HG03342 (cell line): Measurements from ENCODE around the gene PDZD2.
A peak's percentile ranks its signal among the peaks of the same experiment; 100 is the strongest.
"Not testable (repeated sequence)": the region's sequence is repeated elsewhere in the genome, so short reads cannot be mapped to it uniquely, and the experiment has no call there.

ENCODE experiments used
- ATAC-seq: cut with Tn5 transposase; IDR thresholded peaks from one replicate; pipeline ENCODE4 v1.9.1; 2021; ENCODE audit warnings: mild to moderate bottlenecking, moderate library complexity; ENCODE audit not compliant: unreplicated experiment

Gene PDZD2

GRCh38 chr5:31995714-31996113 lies 356.8 kb downstream of the PDZD2 start:
- ATAC-seq: no peak

GRCh38 chr5:31996909-31997308 lies 358.0 kb downstream of the PDZD2 start:
- ATAC-seq: no peak

- ATAC-seq: no peak
Measured at GRCh38 chr5:31999470-31999869, 360.5 kb downstream of the PDZD2 start.

- no peak for ATAC-seq
Measured at GRCh38 chr5:32000731-32001130, 361.8 kb downstream of the PDZD2 start.

- no peak for ATAC-seq
Measured at GRCh38 chr5:32001284-32001683, 362.4 kb downstream of the PDZD2 start.

GRCh38 chr5:32001707-32002106 lies 362.8 kb downstream of the PDZD2 start:
- no peak for ATAC-seq

- no peak for ATAC-seq
Measured at GRCh38 chr5:32002755-32003154, 363.8 kb downstream of the PDZD2 start.

GRCh38 chr5:32003981-32004380 lies 365.1 kb downstream of the PDZD2 start:
- no peak for ATAC-seq

GRCh38 chr5:32004404-32004803 lies 365.5 kb downstream of the PDZD2 start:
- peak; percentile 83 for ATAC-seq

- no peak for ATAC-seq
Measured at GRCh38 chr5:32008746-32009145, 369.8 kb downstream of the PDZD2 start.

- ATAC-seq: no peak
Measured at GRCh38 chr5:32013658-32014057, 374.7 kb downstream of the PDZD2 start.

GRCh38 chr5:32014096-32014745 lies 375.3 kb downstream of the PDZD2 start:
- peak; percentile 41 for ATAC-seq

GRCh38 chr5:32015262-32015661 lies 376.3 kb downstream of the PDZD2 start:
- not testable (repeated sequence) for ATAC-seq

GRCh38 chr5:32017692-32018367 lies 378.9 kb downstream of the PDZD2 start:
- no peak for ATAC-seq

GRCh38 chr5:32018476-32019436 lies 379.8 kb downstream of the PDZD2 start:
- ATAC-seq: no peak

- peak; percentile 95 for ATAC-seq
Measured at GRCh38 chr5:32020271-32020670, 381.3 kb downstream of the PDZD2 start.

GRCh38 chr5:32020946-32021345 lies 382.0 kb downstream of the PDZD2 start:
- no peak for ATAC-seq

- no peak for ATAC-seq
Measured at GRCh38 chr5:32021771-32022170, 382.8 kb downstream of the PDZD2 start.

GRCh38 chr5:32022638-32023037 lies 383.7 kb downstream of the PDZD2 start:
- no peak for ATAC-seq

- no peak for ATAC-seq
Measured at GRCh38 chr5:32023816-32024215, 384.9 kb downstream of the PDZD2 start.

- ATAC-seq: no peak
Measured at GRCh38 chr5:32024751-32025150, 385.8 kb downstream of the PDZD2 start.
